SK-N-SH (cell line): ENCODE data around the gene TTC3.

Experiments used
- CTCF ChIP-seq: fragments of 200-600 bp; sonication (generic); IDR thresholded peaks from 2 replicates; pipeline ENCODE4 v1.6.1; 2017; ENCODE audit warnings: antibody characterized with exemption, mild to moderate bottlenecking, moderate library complexity
- EP300 ChIP-seq, 2 experiments: IDR thresholded peaks; 2 replicates each; pipeline versions ENCODE4 v1.4.0 to v1.6.1; 2012; ENCODE audit warnings: borderline replicate concordance in 1 of 2, low read depth in 1 of 2, low read length in 1 of 2
- EZH2phosphoT487 ChIP-seq: fragments of 200-600 bp; sonication (generic); IDR thresholded peaks from 2 replicates; pipeline ENCODE4 v1.6.1; 2017; ENCODE audit warnings: low read depth, mixed run types, mild to moderate bottlenecking, antibody characterized with exemption, moderate library complexity, borderline replicate concordance
- GABPA ChIP-seq: IDR thresholded peaks from 2 replicates; pipeline ENCODE4 v1.4.0; 2012; ENCODE audit warnings: low read depth, mild to moderate bottlenecking
- MEF2A ChIP-seq: IDR thresholded peaks from 2 replicates; pipeline ENCODE4 v1.4.0; 2012; ENCODE audit warnings: low read depth, borderline replicate concordance
- MXI1 ChIP-seq: IDR thresholded peaks from 2 replicates; pipeline ENCODE4 v1.6.1; 2012; ENCODE audit warnings: mild to moderate bottlenecking, low read depth, low read length, improper control_type of control experiment
- NFIC ChIP-seq: IDR thresholded peaks from 2 replicates; pipeline ENCODE4 v1.4.0; 2012; ENCODE audit warnings: borderline replicate concordance
- NRF1 ChIP-seq: IDR thresholded peaks from 2 replicates; pipeline ENCODE4 v1.6.1; 2012; ENCODE audit warnings: low read depth, mild to moderate bottlenecking, low read length
- POLR2AphosphoS5 ChIP-seq: IDR thresholded peaks from 2 replicates; pipeline ENCODE4 v1.6.1; 2012; ENCODE audit warnings: low read depth, low read length
- RAD21 ChIP-seq: IDR thresholded peaks from 2 replicates; pipeline ENCODE4 v1.6.1; 2012; ENCODE audit warnings: mild to moderate bottlenecking, low read length
- RFX5 ChIP-seq: IDR thresholded peaks from 2 replicates; pipeline ENCODE4 v1.6.1; 2012; ENCODE audit warnings: mild to moderate bottlenecking, improper control_type of control experiment, low read length
- TAF1 ChIP-seq: IDR thresholded peaks from 2 replicates; pipeline ENCODE4 v1.6.1; 2012; ENCODE audit warnings: low read depth, mild to moderate bottlenecking, low read length, moderate library complexity, borderline replicate concordance
- USF2 ChIP-seq: fragments of 150-350 bp; IDR thresholded peaks from 2 replicates; pipeline ENCODE4 v1.6.1; 2017; ENCODE audit warnings: antibody characterized with exemption, low read length, low read depth, borderline replicate concordance
- ZBTB33 ChIP-seq: IDR thresholded peaks from 2 replicates; pipeline ENCODE4 v1.4.0; 2012; ENCODE audit warnings: low read depth, borderline replicate concordance

GRCh38 chr21:37065561-37066177 lies 7.4 kb upstream of the TTC3 start:
- TF ChIP-seq RAD21 (no peak), RFX5 (no peak), GABPA (no peak), POLR2AphosphoS5 (no peak), CTCF (no peak), USF2 (no peak), EP300 (IDR thresholded peaks at IDR 0.05; ENCODE audit: borderline replicate concordance in 1 of 2, low read depth in 1 of 2, low read length in 1 of 2) (no peak), EZH2phosphoT487 (no peak), ZBTB33 (no peak), TAF1 (no peak), NRF1 (no peak), NFIC (no peak), MXI1 (no peak), MEF2A (no peak)
